Progenitor cell of endocrine pancreas (in vitro differentiated cells): ENCODE results near the gene PTPN20. TPM values are rescaled to one million over a fixed set of nuclear protein-coding genes. Genes with fewer than 3 reads are reported as not detected.
"Not testable (repeated sequence)": the region's sequence is repeated elsewhere in the genome, so short reads cannot be mapped to it uniquely, and the experiment has no call there.

Source experiments
- DNase-seq: peaks from one replicate; pipeline ENCODE4 v3.0.0; 2021; ENCODE audit warnings: low spot score; ENCODE audit not compliant: unreplicated experiment
- H3K27ac Mint-ChIP-seq: 2 replicates; pipeline ENCODE4 v1.8.0; 2021; ENCODE audit warnings: mild to moderate bottlenecking, moderate library complexity, mixed read lengths
- H3K27me3 Mint-ChIP-seq: 2 replicates; pipeline ENCODE4 v1.8.0; 2021; ENCODE audit warnings: mixed read lengths
- H3K36me3 Mint-ChIP-seq: 2 replicates; pipeline ENCODE4 v1.8.0; 2022; ENCODE audit warnings: mixed read lengths; ENCODE audit not compliant: insufficient read depth
- H3K4me1 Mint-ChIP-seq: 2 replicates; pipeline ENCODE4 v1.8.0; 2021; ENCODE audit warnings: low read depth, mixed read lengths
- H3K4me3 Mint-ChIP-seq: 2 replicates; pipeline ENCODE4 v1.8.0; 2021; ENCODE audit warnings: low read depth, mild to moderate bottlenecking, moderate library complexity, mixed read lengths
- H3K9me3 Mint-ChIP-seq: 2 replicates; pipeline ENCODE4 v1.8.0; 2021; ENCODE audit warnings: low read depth, mixed read lengths
- total RNA-seq: library from RNA; stranded (reverse); gene quantifications from 2 replicates; pipeline ENCODE4 v1.2.1, GENCODE V29; 2021
- TF ChIP-seq, protein P1 (sequence below): fragments of 200-600 bp; sonication (generic); IDR thresholded peaks from one replicate; pipeline ENCODE4 v1.5.0; 2021; ENCODE audit warnings: antibody characterized with exemption, mild to moderate bottlenecking; ENCODE audit not compliant: unreplicated experiment

PTPN20 gene
- total RNA-seq, 1 donor from 2014 or later, result 0.55 TPM

DNA sequence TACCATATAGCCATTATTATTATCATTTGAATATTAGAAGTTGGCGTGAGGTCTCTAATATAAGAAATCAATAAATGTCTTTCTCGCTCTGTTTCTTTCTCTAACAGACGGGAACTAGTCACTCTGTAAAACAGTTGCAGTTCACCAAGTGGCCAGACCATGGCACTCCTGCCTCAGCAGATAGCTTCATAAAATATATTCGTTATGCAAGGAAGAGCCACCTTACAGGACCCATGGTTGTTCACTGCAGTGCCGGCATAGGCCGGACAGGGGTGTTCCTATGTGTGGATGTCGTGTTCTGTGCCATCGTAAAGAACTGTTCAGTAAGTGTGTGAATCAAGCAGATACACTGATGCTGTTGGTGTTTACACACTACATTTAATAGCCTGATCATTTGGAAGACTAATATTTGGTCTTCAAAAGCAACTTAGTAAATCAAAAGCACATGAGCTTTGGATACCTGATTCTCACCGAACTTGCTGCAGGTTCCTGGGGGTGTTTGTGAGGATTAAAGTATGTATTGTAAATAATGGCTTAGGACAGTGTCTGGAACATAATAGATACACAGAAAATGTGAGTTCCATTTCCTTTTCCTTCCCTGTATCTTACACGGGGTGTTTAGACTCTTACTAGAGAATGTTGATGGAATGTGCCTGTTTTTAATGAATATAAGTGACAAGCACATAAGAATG lies 76.2 kb downstream of the PTPN20 start:
- not testable (repeated sequence) for H3K9me3 Mint-ChIP-seq, H3K4me3 Mint-ChIP-seq, H3K27me3 Mint-ChIP-seq, DNase-seq, H3K36me3 Mint-ChIP-seq, H3K4me1 Mint-ChIP-seq, H3K27ac Mint-ChIP-seq

DNA sequence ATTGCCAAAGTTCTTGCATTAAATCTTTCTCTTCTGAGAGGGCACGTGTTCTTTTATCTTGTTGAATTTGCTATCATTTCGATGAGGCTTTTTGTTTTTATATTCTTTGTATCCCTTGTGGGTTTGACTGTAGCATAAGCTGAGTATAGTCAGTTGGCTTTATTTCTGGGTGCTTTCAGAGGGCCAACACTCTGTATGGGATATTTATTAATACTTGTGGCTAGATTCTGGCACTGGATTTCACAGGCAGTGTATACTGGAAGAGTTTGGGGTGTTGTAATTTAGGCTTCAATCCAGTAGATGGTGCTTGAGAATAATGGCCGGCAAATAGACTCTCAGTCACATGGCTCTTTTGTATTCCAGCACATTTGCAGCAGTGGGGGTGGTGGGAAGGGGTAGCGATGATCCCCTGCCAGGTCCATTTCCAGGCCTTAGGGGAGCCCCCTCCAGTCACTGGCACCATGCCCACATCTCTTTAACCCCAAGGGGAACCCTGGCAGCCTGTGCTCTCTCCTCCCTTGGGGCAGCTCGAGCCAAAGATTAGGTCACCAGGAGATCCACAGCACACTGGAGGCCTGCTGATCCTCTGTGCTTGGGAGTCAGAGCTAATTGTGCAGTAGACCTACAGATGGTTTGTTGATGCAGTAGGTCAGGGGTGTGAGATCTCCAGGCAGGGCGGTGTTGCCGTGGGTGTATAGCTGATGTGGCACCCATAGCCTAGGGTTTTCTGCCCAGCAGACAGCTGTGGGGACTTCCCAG lies 81.8 kb downstream of the PTPN20 start:
- DNase-seq, result no peak
- H3K4me1 Mint-ChIP-seq, result no peaks in the 10 kb centered on the region
- TF ChIP-seq, protein P1, sequence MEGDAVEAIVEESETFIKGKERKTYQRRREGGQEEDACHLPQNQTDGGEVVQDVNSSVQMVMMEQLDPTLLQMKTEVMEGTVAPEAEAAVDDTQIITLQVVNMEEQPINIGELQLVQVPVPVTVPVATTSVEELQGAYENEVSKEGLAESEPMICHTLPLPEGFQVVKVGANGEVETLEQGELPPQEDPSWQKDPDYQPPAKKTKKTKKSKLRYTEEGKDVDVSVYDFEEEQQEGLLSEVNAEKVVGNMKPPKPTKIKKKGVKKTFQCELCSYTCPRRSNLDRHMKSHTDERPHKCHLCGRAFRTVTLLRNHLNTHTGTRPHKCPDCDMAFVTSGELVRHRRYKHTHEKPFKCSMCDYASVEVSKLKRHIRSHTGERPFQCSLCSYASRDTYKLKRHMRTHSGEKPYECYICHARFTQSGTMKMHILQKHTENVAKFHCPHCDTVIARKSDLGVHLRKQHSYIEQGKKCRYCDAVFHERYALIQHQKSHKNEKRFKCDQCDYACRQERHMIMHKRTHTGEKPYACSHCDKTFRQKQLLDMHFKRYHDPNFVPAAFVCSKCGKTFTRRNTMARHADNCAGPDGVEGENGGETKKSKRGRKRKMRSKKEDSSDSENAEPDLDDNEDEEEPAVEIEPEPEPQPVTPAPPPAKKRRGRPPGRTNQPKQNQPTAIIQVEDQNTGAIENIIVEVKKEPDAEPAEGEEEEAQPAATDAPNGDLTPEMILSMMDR, result peak; percentile 45

DNA sequence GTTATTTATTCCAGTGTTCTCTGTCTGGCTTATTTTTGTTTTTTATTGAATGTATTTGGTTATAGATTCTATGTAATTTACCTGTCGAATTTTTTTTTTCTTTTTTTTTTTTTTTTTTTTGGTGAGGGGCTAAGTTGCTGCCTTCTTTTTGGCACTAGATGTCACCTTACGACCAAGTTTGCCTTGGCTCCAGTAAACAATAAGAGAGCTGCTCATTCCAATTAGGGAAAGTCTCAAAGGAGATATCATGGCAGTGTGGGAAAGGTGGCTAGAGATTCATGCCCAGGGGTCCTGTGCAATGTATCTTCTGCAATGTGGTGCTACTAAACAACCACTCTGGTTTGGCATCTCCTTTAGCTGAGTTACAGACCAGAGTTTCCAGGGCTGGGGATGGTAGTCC lies 84.0 kb downstream of the PTPN20 start:
- Mint-ChIP-seq H3K27me3 (peaks cover 24% of the 10 kb centered on the region), H3K36me3 (peaks cover 2% of the 10 kb centered on the region), H3K9me3 (peaks cover 12% of the 10 kb centered on the region), H3K27ac (no peak overlapping the region), H3K4me1 (no peaks in the 10 kb centered on the region), H3K4me3 (no peak overlapping the region)
- TF ChIP-seq, protein P1, result peak; percentile 8
- DNase-seq, result no peak

More for the DNA sequence above, 81.8 kb downstream of the PTPN20 start:
- Mint-ChIP-seq H3K36me3 (peaks cover 2% of the 10 kb centered on the region), H3K27ac (no peak overlapping the region), H3K27me3 (peaks cover 13% of the 10 kb centered on the region), H3K9me3 (peaks cover 12% of the 10 kb centered on the region), H3K4me3 (no peak overlapping the region)

- Mint-ChIP-seq H3K36me3 (peaks cover 2% of the 10 kb centered on the region), H3K27ac (no peak overlapping the region), H3K4me3 (no peak overlapping the region), H3K9me3 (peaks cover 12% of the 10 kb centered on the region), H3K27me3 (peaks cover 32% of the 10 kb centered on the region), H3K4me1 (peaks cover 8% of the 10 kb centered on the region)
- no peak for DNase-seq
- TF ChIP-seq, protein P1, result no peak
Measured at GRCh38 chr10:46998192-46998591, 87.0 kb downstream of the PTPN20 start.

DNA sequence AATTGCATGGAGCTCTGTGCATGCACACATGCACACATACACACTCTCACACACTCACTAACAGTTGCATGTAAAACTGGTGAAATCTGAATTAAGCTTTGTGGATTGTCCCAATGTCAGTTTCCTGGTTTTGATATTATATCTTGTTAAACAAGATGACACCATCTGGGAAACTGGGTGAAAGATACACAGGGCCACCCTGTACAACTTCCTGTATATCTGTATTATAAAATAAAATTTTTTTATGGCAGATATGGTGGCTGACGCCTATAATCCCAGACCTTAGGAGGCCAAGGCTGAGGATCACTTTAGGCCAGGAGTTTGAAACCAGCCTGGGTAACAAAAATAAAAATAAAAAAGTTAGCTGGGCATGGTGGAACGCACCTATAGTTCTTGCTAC lies 87.4 kb downstream of the PTPN20 start:
- Mint-ChIP-seq H3K4me1 (peaks cover 8% of the 10 kb centered on the region), H3K4me3 (no peak overlapping the region), H3K36me3 (peaks cover 2% of the 10 kb centered on the region), H3K9me3 (peaks cover 12% of the 10 kb centered on the region), H3K27me3 (peaks cover 34% of the 10 kb centered on the region), H3K27ac (no peak overlapping the region)
- DNase-seq, result no peak
- TF ChIP-seq, protein P1, result no peak
